PC-9 (cell line): ENCODE results near the gene AP1B1.

Source experiments
- EZH2 ChIP-seq: fragments of 200-600 bp; sonication (generic); IDR thresholded peaks from 2 replicates; pipeline ENCODE4 v1.8.0; 2017; ENCODE audit warnings: antibody characterized with exemption, low read depth
- TF ChIP-seq, protein P1 (sequence below): fragments of 200-600 bp; sonication (generic); conservative IDR thresholded peaks from 2 replicates; pipeline ENCODE4 v1.6.1; 2017; ENCODE audit warnings: mixed run types, antibody characterized with exemption, mild to moderate bottlenecking, moderate library complexity

GRCh38 chr22:29327089-29327764, 61.1 kb downstream of the AP1B1 start:
- TF ChIP-seq, protein P1, sequence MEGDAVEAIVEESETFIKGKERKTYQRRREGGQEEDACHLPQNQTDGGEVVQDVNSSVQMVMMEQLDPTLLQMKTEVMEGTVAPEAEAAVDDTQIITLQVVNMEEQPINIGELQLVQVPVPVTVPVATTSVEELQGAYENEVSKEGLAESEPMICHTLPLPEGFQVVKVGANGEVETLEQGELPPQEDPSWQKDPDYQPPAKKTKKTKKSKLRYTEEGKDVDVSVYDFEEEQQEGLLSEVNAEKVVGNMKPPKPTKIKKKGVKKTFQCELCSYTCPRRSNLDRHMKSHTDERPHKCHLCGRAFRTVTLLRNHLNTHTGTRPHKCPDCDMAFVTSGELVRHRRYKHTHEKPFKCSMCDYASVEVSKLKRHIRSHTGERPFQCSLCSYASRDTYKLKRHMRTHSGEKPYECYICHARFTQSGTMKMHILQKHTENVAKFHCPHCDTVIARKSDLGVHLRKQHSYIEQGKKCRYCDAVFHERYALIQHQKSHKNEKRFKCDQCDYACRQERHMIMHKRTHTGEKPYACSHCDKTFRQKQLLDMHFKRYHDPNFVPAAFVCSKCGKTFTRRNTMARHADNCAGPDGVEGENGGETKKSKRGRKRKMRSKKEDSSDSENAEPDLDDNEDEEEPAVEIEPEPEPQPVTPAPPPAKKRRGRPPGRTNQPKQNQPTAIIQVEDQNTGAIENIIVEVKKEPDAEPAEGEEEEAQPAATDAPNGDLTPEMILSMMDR: no peak
- TF ChIP-seq EZH2: no peak
